ENCODE data around the gene SGPP2. TPM values are rescaled to one million over a fixed set of nuclear protein-coding genes. Genes with fewer than 3 reads are reported as not detected.
A peak's percentile ranks its signal among the peaks of the same experiment; 100 is the strongest.

SGPP2 gene
- total and polyA plus RNA-seq, 9 donors: 0.22 to 18.5 (median 1.9) TPM; not detected in 1

DNA sequence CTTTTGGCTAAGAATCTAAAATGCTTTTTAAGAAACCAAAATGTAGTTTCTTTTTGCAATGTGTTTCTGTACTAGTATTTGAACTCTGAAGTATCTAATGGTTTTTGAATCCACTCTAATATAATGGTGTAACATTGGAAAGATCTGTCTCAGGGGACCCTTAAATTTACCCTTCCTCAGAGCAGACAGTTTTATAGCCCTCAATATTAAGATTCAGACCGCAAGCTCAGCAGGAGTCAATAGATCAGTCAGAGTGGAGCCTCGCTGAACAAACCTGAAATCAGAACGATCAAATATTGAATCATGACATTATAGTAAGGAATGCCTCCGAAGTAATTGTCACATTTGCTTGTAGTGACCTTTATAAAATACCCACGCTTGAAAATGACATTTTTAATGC, 18.3 kb downstream of the SGPP2 start:
- TF ChIP-seq, protein P1, sequence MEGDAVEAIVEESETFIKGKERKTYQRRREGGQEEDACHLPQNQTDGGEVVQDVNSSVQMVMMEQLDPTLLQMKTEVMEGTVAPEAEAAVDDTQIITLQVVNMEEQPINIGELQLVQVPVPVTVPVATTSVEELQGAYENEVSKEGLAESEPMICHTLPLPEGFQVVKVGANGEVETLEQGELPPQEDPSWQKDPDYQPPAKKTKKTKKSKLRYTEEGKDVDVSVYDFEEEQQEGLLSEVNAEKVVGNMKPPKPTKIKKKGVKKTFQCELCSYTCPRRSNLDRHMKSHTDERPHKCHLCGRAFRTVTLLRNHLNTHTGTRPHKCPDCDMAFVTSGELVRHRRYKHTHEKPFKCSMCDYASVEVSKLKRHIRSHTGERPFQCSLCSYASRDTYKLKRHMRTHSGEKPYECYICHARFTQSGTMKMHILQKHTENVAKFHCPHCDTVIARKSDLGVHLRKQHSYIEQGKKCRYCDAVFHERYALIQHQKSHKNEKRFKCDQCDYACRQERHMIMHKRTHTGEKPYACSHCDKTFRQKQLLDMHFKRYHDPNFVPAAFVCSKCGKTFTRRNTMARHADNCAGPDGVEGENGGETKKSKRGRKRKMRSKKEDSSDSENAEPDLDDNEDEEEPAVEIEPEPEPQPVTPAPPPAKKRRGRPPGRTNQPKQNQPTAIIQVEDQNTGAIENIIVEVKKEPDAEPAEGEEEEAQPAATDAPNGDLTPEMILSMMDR (IDR thresholded peaks at IDR 0.05): no peak
- TF ChIP-seq POLR2A (IDR thresholded peaks at IDR 0.05): no peak
- no peak for TF ChIP-seq EP300 (IDR thresholded peaks at IDR 0.05)
- no peak overlapping the region for H3K27ac ChIP-seq

DNA sequence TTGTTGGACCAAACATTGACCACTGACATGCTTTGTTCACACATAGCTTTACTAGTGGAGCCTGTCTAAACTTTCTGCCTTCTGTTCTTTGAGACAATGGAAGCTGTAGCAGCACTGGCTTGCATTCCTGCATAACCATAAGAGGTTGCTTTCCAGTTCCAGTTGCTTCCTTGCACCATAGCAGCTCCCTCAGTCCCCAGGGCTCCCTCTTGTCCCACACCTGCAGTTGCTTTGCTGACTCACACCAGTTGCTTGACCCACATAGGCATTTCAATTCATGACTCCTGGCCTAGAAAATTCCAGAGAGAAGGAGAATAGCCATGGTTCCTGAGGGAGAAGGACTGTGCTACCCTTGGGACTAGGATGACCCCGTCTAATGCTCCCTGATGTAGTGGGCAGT, 20.9 kb downstream of the SGPP2 start:
- no peaks in the 10 kb centered on the region for H3K36me3 ChIP-seq
- H3K4me3 ChIP-seq: no peak overlapping the region
- DNase-seq: no peak
- peaks cover 8% of the 10 kb centered on the region for H3K4me1 ChIP-seq (ENCODE audit: insufficient read depth)
- H3K27me3 ChIP-seq: no peaks in the 10 kb centered on the region
- H3K27ac ChIP-seq: no peak overlapping the region
- 93 to 100% (median 96%) methylated on average over 1 of the region's 1 CpG for WGBS, 3 donors
- TF ChIP-seq POLR2A (IDR thresholded peaks at IDR 0.05): no peak
- TF ChIP-seq, protein P1 (IDR thresholded peaks at IDR 0.05): no peak
- TF ChIP-seq EP300 (IDR thresholded peaks at IDR 0.05): no peak
- no peaks in the 10 kb centered on the region for H3K9me3 ChIP-seq
- intact Hi-C loops (cut with DNase I): no loop called here

More for the DNA sequence above, 18.3 kb downstream of the SGPP2 start:
- H3K27me3 ChIP-seq: no peaks in the 10 kb centered on the region
- DNase-seq: no peak
- no peaks in the 10 kb centered on the region for H3K9me3 ChIP-seq
- no peak overlapping the region for H3K4me3 ChIP-seq
- peaks cover 2% of the 10 kb centered on the region for H3K4me1 ChIP-seq (ENCODE audit: insufficient read depth)
- intact Hi-C loops (cut with DNase I): no loop called here
- no peaks in the 10 kb centered on the region for H3K36me3 ChIP-seq
- 64 to 65% (median 65%) methylated on average over 5 of the region's 5 CpGs for WGBS, 3 donors

DNA sequence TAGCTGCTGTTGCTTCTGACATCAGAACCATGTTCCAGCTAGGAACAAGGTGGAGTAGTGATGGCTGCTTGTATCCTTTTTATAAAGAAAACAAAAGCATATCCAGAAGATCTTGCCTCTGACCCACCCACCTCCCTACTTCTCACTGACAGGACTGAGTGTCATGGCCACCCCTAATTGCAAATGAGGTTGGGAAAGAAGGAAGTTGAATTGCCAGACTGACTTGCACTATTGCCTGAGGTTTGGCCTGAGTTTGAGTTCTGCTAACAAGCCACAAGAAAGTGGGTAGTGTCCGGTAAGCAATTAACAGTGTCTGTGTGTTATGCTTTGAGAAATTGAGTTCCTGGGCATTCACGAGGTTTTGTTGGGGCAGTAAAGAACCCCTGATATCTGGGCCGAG, 22.8 kb downstream of the SGPP2 start:
- H3K9me3 ChIP-seq: no peaks in the 10 kb centered on the region
- intact Hi-C loops (cut with DNase I): no loop called here
- TF ChIP-seq POLR2A (IDR thresholded peaks at IDR 0.05) (no peak), EP300 (IDR thresholded peaks at IDR 0.05) (no peak)
- TF ChIP-seq, protein P1 (IDR thresholded peaks at IDR 0.05): no peak
- H3K4me3 ChIP-seq: no peak overlapping the region
- H3K27me3 ChIP-seq: no peaks in the 10 kb centered on the region
- 91 to 93% (median 91%) methylated on average over 3 of the region's 3 CpGs for WGBS, 3 donors
- no peak overlapping the region for H3K27ac ChIP-seq
- H3K4me1 ChIP-seq (ENCODE audit: insufficient read depth): peaks cover 6% of the 10 kb centered on the region
- DNase-seq: no peak
- H3K36me3 ChIP-seq: no peaks in the 10 kb centered on the region

DNA sequence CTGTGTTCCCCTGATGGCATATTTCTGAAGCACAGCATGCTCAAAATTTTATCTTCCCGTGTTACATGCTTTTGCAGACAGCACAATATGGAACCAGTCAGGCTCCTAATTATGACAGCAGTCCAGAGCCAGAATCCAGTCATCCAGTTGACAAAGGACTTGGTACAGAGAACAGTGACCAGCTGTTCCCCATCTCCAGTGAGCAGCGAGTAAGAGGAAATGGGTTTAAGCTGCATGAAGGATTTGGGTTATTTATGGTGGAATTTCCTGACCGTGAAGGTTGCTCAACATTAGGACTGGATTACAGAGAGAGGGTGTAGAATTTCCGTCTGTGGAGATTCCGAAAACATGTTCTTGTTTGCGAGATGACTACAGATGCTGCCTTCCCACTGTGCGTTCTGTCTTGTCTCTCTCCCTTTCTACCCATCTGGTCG, 24.4 kb downstream of the SGPP2 start:
- H3K27me3 ChIP-seq: no peaks in the 10 kb centered on the region
- 1 to 2% (median 2%) methylated on average over 8 of the region's 8 CpGs for WGBS, 3 donors
- no peak overlapping the region for H3K27ac ChIP-seq
- DNase-seq: peak; percentile 28 to 76 (median 35)
- TF ChIP-seq POLR2A (IDR thresholded peaks at IDR 0.05) (no peak), EP300 (IDR thresholded peaks at IDR 0.05) (peak; percentile 68)
- intact Hi-C loops (cut with DNase I): no loop called here
- no peaks in the 10 kb centered on the region for H3K9me3 ChIP-seq
- peaks cover 6% of the 10 kb centered on the region for H3K4me1 ChIP-seq (ENCODE audit: insufficient read depth)
- no peaks in the 10 kb centered on the region for H3K36me3 ChIP-seq
- no peak overlapping the region for H3K4me3 ChIP-seq

DNA sequence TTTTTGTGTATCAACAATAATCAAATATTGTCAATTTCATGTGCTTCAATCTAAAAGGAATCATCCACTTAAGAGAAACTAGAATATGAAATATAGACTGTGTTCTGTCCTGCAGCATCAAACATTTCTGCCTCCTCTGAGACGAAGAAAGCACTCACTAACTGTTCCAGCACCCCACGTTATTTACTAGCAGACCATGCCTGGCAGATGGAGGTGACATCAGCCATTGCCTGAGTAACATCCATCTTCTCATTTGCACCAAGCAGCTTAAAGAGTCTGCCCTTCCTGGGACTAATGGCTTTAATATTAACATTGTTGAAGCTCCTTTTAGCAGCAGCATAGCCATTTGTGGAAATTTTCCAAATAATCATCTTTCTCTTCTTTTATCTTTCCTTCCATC, 25.7 kb downstream of the SGPP2 start:
- Histone ChIP-seq H3K27me3 (no peaks in the 10 kb centered on the region), H3K36me3 (no peaks in the 10 kb centered on the region), H3K9me3 (no peaks in the 10 kb centered on the region), H3K4me3 (no peak overlapping the region), H3K27ac (no peak overlapping the region), H3K4me1 (ENCODE audit: insufficient read depth) (peaks cover 6% of the 10 kb centered on the region)
- DNase-seq: no peak
- 64 to 86% (median 71%) methylated on average over 2 of the region's 2 CpGs for WGBS, 3 donors
- TF ChIP-seq, protein P1 (IDR thresholded peaks at IDR 0.05): no peak
- no peak for TF ChIP-seq POLR2A (IDR thresholded peaks at IDR 0.05)
- TF ChIP-seq EP300 (IDR thresholded peaks at IDR 0.05): no peak
- intact Hi-C loops (cut with DNase I): no loop called here

Measured in ovary (tissue), 9 donors.